GM12873 (cell line): ENCODE measurements around the gene RNF214.

ENCODE experiments used
- CTCF ChIP-seq: IDR thresholded peaks from 2 replicates; pipeline ENCODE4 v1.5.1; 2012; ENCODE audit warnings: low read depth, mild to moderate bottlenecking, moderate library complexity, low read length, control low read depth; ENCODE audit not compliant: insufficient read depth; ENCODE audit errors: missing control alignments

RNF214 gene

GRCh38 chr11:117232092-117232878 lies at the start of gene RNF214:
TSS of gene RNF214 (plus strand) at chr11:117232671. CDS start at chr11:117234273, 1,602 bp downstream.
- TF ChIP-seq CTCF: peak; percentile 80

- TF ChIP-seq CTCF: no peak
Measured at GRCh38 chr11:117183724-117184349, 48.6 kb upstream of the RNF214 start.

DNA sequence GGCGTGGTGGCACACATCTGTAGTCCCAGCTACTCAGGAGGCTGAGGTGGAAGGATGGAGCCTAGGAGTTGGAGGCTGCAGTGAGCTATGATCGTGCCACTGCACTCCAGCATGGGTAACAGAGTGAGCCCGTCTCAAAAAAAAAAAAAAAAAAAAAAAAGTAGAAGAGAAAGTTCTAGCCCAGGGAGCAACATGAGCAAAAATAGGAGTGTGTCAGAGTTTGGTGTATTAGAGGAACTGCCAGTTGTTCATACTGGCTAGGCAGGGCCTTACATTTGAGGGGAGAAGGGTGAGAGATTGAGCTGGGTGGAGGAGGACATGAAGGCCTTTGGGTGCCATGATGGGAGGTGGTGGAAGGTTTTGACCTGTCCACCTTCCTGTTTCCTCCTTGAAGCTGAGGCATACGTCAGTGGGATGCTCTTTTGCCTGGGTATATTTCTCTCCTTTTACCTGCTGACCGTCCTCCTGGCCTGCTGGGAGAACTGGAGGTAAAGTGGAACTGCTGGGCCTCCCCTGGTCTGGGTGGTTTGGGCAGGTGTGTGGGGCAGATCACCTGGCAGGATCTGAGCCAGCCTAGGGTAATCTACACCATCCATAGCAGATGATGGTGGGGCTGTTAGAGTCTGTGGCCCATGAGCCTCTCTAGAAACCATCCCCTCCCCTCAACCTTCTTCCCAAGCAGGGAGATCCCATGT lies 46.6 kb upstream of the RNF214 start:
- TF ChIP-seq CTCF: no peak

DNA sequence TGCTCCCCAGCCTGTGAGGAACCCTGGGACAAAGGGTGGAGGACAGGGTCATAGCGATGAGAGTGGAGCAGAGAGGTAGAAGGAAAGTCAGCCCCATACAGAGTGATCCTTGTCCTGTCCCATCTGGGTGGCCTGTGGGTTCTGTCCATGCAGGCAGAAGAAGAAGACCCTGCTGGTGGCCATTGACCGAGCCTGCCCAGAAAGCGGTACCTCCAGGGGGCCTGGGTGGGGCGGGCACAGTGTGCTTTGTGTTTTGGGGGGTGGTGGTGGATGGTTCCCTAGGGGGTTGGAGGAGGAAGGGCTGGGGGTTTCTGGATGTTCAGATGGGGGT lies 46.1 kb upstream of the RNF214 start:
- TF ChIP-seq CTCF: no peak

GRCh38 chr11:117187007-117187406 lies 45.5 kb upstream of the RNF214 start:
- TF ChIP-seq CTCF: no peak

GRCh38 chr11:117187428-117187798 lies 45.1 kb upstream of the RNF214 start:
- TF ChIP-seq CTCF: no peak

DNA sequence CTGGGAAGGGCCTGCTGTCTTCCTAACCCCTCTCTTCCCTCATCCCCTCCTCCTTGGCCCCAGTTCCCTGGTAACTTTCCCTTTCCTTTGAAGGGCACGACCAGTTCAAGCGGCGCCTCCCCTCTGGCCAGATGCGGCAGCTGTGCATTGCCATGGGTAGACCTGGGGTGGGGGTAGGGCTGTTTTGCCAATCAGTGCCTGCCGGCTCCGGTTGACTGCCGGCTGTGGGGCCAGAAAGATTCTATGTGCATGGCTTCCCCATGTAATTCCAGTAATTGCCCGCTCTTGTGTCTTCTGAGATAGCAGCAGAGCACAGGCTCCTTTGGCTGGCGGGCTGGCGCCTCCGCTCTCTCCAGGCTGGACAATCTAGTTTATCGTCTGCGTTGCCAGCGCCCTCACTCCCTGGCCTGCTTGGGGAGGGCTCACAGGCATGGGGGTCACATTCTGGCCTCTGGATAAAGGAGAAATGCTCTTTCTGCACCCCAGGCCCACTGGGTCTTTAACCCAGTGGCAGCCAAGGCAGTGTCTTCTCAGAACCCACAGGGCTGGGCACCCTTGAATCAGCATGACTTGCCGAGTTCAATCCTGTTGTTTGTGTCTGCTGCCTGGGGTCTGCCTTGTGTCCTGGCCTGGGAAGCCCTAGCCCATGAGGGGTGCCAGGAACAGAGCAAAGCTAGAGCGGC lies 44.5 kb upstream of the RNF214 start:
- TF ChIP-seq CTCF: no peak
